Measurements from ENCODE around the gene ELMO2. TPM values are rescaled to one million over a fixed set of nuclear protein-coding genes. Genes with fewer than 3 reads are reported as not detected.
A peak's percentile ranks its signal among the peaks of the same experiment; 100 is the strongest.

ELMO2 gene
- total and polyA plus RNA-seq, 9 of the 15 experiments (the other 6 are each of a cell fraction or from before 2014, with no cell fraction given), result 7.5 to 21.5 (median 15.9) TPM

DNA sequence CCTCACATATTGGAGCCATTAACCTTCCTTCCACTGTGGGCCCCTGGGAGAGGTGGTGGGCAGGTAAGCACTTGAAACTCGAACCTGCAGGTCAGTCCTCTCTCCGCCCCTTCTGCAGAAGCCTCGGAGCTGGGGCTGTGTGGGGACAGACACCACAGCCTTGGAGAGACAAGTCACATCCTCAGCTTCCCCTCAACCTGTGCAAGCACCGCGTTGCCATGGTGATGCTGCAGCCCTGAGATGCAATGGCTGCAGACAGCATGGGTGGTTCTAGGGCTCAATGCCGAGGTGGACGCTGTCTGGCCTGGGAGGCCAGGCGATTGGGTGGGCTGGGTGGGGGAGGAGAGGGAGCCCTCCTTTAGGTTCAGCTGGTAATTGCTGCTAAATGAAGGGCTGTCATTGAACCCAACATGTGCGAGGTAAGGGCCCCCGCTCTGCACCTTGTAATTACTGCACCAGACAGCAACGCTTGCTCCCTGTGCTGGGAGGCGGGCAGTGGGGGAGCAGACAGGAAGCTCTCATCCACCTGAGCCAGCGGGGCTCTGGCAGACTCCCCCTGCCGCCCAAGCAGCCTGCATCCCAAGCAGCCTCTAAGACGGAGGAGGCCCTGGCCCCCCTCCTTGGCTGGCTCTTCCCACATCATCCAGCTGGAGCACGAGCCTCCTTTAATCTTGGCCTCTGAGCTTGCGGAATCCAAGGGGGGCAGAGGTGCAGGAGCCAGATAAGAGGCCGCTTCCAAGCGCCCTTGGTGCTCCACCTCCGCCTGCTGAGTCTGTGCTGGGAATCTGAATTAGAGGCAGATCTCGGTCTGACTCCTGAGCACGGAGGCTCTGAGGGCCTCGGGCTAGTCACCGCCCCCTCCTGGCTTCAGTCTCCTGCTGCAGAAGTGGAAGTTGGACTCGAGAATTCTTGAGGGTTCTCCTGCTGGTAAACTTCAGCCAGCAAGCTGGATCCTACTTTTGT is 58.3 kb downstream of the ELMO2 start (continued):
- TF ChIP-seq, protein P1, sequence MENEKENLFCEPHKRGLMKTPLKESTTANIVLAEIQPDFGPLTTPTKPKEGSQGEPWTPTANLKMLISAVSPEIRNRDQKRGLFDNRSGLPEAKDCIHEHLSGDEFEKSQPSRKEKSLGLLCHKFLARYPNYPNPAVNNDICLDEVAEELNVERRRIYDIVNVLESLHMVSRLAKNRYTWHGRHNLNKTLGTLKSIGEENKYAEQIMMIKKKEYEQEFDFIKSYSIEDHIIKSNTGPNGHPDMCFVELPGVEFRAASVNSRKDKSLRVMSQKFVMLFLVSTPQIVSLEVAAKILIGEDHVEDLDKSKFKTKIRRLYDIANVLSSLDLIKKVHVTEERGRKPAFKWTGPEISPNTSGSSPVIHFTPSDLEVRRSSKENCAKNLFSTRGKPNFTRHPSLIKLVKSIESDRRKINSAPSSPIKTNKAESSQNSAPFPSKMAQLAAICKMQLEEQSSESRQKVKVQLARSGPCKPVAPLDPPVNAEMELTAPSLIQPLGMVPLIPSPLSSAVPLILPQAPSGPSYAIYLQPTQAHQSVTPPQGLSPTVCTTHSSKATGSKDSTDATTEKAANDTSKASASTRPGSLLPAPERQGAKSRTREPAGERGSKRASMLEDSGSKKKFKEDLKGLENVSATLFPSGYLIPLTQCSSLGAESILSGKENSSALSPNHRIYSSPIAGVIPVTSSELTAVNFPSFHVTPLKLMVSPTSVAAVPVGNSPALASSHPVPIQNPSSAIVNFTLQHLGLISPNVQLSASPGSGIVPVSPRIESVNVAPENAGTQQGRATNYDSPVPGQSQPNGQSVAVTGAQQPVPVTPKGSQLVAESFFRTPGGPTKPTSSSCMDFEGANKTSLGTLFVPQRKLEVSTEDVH (IDR thresholded peaks at IDR 0.05; ENCODE audit: low read depth, partially characterized antibody), result no peak
- TF ChIP-seq CHCHD3 (CRISPR knock-in tag; IDR thresholded peaks at IDR 0.05) (no peak), ZNF354B (CRISPR knock-in tag; IDR thresholded peaks at IDR 0.05) (no peak), BRF1 (IDR thresholded peaks at IDR 0.05; ENCODE audit: borderline replicate concordance, extremely low read depth, insufficient read length) (no peak), HIVEP1 (CRISPR knock-in tag; IDR thresholded peaks at IDR 0.05) (no peak), ILK (tag; IDR thresholded peaks at IDR 0.05; ENCODE audit: borderline replicate concordance, low read depth) (no peak), YY1 (IDR thresholded peaks at IDR 0.05; ENCODE audit: borderline replicate concordance in 1 of 3, control insufficient read depth in 1 of 3, extremely low read depth in 1 of 3, insufficient read depth in 3 of 3, insufficient read length in 1 of 3, insufficient replicate concordance in 2 of 3, low read depth in 1 of 3, low read length in 2 of 3) (no peak), RBM15 (IDR thresholded peaks at IDR 0.05; ENCODE audit: insufficient read depth, low read length) (no peak), HNRNPL (IDR thresholded peaks at IDR 0.05; ENCODE audit: low read depth, low read length) (no peak), FOXK2 (conservative IDR thresholded peaks at IDR 0.05 in 1 of 2, IDR thresholded peaks at IDR 0.05 in 1 of 2; ENCODE audit: low read depth in 2 of 2) (no peak), FOSL1 (tag; conservative IDR thresholded peaks at IDR 0.05) (no peak), SRSF9 (IDR thresholded peaks at IDR 0.05; ENCODE audit: borderline replicate concordance, low read depth, low read length) (no peak)
- TF ChIP-seq, protein P2, sequence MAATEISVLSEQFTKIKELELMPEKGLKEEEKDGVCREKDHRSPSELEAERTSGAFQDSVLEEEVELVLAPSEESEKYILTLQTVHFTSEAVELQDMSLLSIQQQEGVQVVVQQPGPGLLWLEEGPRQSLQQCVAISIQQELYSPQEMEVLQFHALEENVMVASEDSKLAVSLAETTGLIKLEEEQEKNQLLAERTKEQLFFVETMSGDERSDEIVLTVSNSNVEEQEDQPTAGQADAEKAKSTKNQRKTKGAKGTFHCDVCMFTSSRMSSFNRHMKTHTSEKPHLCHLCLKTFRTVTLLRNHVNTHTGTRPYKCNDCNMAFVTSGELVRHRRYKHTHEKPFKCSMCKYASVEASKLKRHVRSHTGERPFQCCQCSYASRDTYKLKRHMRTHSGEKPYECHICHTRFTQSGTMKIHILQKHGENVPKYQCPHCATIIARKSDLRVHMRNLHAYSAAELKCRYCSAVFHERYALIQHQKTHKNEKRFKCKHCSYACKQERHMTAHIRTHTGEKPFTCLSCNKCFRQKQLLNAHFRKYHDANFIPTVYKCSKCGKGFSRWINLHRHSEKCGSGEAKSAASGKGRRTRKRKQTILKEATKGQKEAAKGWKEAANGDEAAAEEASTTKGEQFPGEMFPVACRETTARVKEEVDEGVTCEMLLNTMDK (IDR thresholded peaks at IDR 0.05; ENCODE audit: borderline replicate concordance, insufficient read depth, low read depth, low read length, poor library complexity, severe bottlenecking), result no peak
- TF ChIP-seq, protein P3, sequence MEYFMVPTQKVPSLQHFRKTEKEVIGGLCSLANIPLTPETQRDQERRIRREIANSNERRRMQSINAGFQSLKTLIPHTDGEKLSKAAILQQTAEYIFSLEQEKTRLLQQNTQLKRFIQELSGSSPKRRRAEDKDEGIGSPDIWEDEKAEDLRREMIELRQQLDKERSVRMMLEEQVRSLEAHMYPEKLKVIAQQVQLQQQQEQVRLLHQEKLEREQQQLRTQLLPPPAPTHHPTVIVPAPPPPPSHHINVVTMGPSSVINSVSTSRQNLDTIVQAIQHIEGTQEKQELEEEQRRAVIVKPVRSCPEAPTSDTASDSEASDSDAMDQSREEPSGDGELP (CRISPR knock-in tag; IDR thresholded peaks at IDR 0.05; ENCODE audit: borderline replicate concordance), result peak; percentile 68
- TF ChIP-seq, protein P4, sequence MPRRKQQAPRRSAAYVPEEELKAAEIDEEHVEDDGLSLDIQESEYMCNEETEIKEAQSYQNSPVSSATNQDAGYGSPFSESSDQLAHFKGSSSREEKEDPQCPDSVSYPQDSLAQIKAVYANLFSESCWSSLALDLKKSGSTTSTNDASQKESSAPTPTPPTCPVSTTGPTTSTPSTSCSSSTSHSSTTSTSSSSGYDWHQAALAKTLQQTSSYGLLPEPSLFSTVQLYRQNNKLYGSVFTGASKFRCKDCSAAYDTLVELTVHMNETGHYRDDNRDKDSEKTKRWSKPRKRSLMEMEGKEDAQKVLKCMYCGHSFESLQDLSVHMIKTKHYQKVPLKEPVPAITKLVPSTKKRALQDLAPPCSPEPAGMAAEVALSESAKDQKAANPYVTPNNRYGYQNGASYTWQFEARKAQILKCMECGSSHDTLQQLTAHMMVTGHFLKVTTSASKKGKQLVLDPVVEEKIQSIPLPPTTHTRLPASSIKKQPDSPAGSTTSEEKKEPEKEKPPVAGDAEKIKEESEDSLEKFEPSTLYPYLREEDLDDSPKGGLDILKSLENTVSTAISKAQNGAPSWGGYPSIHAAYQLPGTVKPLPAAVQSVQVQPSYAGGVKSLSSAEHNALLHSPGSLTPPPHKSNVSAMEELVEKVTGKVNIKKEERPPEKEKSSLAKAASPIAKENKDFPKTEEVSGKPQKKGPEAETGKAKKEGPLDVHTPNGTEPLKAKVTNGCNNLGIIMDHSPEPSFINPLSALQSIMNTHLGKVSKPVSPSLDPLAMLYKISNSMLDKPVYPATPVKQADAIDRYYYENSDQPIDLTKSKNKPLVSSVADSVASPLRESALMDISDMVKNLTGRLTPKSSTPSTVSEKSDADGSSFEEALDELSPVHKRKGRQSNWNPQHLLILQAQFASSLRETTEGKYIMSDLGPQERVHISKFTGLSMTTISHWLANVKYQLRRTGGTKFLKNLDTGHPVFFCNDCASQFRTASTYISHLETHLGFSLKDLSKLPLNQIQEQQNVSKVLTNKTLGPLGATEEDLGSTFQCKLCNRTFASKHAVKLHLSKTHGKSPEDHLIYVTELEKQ (CRISPR knock-in tag; IDR thresholded peaks at IDR 0.05), result no peak
